ENCODE data around the gene PCGF3. TPM values are rescaled to one million over a fixed set of nuclear protein-coding genes. Genes with fewer than 3 reads are reported as not detected.
A peak's percentile ranks its signal among the peaks of the same experiment; 100 is the strongest.
"Not testable (repeated sequence)": the region's sequence is repeated elsewhere in the genome, so short reads cannot be mapped to it uniquely, and the experiment has no call there.

Gene PCGF3
- total RNA-seq, 1 donor from 2014 or later = 50.3 TPM

- intact Hi-C loops (cut with DNase I) = no loop called here
- ATAC-seq (no peak), DNase-seq (ENCODE audit: low spot score) (no peak)
These were observed 91.4 kb downstream of the PCGF3 start for GRCh38 chr4:797066-797465.

- ATAC-seq (no peak), DNase-seq (ENCODE audit: low spot score) (no peak)
- intact Hi-C loops (cut with DNase I) = no loop called here
These were observed 95.9 kb downstream of the PCGF3 start for GRCh38 chr4:801436-802124.

- intact Hi-C loops (cut with DNase I) = no loop called here
- DNase-seq (ENCODE audit: low spot score) = no peak
- ATAC-seq = no peak
These were observed 98.3 kb downstream of the PCGF3 start for GRCh38 chr4:803884-804283.

GRCh38 chr4:804804-805203 lies 99.2 kb downstream of the PCGF3 start:
- intact Hi-C loops (cut with DNase I) = no loop called here
- no peak for DNase-seq (ENCODE audit: low spot score)
- no peak for ATAC-seq

GRCh38 chr4:806979-807378 lies 101.3 kb downstream of the PCGF3 start:
- ATAC-seq; DNase-seq (ENCODE audit: low spot score); intact Hi-C loops (cut with DNase I): not testable (repeated sequence)

- DNase-seq (ENCODE audit: low spot score) = no peak
- ATAC-seq = no peak
- intact Hi-C loops (cut with DNase I) = no loop called here
These were observed 102.2 kb downstream of the PCGF3 start for GRCh38 chr4:807792-808191.

GRCh38 chr4:808860-809570 lies 103.4 kb downstream of the PCGF3 start:
- ATAC-seq (peak; percentile 17), DNase-seq (ENCODE audit: low spot score) (no peak)
- intact Hi-C loops (cut with DNase I) = no loop called here

DNA sequence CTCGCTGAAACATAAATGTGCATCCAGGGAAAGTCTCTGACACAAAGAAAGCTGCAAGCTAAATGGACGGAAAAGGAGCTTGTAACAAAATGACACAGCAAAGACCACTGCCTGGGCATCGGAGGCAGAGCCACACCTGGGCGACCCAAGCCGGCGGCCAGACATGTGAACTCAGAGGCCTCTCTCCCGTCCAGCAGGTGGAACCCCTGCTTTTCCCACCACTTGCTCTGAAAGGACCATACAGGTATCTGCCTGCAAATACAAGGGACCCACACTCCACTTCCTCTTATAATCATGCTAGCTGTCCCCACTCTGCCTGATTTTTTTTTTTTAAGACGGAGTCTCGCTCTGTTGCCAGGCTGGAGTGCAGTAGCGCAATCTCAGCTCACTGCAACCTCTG lies 108.3 kb downstream of the PCGF3 start:
- DNase-seq (ENCODE audit: low spot score) (no peak), ATAC-seq (no peak)
- intact Hi-C loops (cut with DNase I) = no loop called here

DNA sequence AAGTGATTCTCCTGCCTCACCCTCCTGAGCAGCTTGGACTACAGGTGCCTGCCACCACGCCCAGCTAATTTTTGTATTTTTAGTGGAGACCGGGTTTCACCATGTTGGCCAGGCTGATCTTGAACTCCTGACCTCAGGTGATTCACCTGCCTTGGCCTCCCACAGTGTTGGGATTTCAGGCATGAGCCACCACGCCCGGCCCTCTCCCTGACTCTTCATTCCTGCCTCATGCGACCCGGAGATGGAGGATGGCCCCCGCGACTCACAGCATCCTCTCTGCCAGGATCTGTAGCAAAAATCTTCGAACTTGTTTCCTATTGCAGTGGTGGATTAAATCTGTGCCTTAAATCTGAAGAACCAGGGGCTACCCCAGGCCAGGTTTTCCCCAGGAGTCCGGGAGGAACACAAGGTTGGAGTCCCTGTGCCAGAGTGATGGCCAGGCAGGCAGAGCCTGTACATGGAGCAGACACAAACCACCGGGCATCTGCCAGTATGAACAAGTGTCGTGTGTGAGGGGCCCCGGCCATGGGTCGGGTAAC lies 108.7 kb downstream of the PCGF3 start:
- ATAC-seq (no peak), DNase-seq (ENCODE audit: low spot score) (no peak)
- intact Hi-C loops (cut with DNase I) = no loop called here

DNA sequence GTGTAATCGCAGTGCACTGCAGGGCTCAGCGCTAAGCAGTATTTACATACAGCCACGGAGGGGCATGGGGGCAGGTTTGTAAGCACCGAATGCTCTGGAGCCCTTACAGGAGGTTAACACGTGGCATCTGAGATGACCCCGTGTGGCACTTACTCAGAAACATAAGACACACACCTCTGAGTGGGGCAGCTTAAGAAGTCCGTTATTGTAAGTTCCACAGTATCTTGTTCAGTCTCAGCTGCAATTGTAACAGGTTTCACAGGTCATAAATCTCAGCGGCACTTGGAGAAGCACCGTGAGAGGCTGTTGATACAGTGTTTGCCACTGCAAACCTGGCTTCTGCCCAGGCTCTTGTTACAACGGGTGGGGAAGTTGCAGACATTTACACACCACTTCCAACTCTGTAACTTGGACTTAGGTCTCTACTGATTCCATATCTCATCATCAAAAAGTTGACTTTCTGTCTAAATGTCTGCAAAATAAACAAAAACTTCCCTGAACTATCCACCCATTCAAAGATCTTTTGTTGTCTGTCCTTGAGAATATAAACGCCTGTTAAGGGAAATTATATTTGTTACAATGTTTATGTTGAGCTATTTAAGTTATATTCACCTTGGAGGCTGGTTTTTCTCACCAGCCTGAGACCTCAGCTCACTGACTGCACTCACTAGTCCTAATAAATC lies 110.0 kb downstream of the PCGF3 start:
- intact Hi-C loops (cut with DNase I) = no loop called here
- no peak for ATAC-seq
- DNase-seq (ENCODE audit: low spot score) = no peak

DNA sequence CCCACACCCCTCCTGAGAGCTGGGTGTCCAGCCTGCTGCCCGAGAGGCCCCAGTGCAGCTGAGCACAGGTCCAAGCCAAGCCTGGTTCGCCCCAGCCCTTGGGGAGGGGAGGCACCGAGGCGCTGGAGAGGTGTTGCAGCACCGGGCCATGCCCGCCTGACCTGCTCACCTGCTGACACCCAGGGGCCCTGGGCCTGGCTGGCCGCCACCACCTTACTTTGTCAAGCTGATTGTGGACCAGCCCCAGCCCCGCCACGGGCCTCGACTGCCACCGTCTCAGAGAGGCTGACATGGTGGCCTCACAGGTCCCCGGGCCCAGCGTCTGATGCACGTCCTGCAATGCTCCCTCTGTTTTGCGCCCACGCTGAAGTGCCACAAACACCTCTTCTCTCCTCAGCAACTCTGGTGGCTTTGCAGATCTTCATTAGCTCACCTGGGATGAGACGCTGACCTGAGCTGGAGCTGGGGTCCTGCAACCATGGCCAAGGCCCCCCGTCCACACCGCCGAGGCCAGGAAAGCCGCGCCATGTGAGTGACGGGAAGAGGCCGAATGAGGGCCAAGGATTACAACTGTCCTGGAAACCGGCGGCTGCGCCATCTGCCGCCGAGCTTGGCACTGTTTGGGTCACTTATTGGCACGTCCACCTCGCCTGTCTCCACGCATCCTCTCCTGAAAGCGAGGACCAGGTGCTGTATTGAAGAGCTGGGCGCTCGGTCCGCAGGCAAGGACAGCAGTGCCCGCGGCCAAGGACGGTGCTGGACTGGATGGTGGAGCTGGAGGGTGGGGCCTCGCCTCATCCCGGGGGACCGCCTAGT lies 112.7 kb downstream of the PCGF3 start:
- ATAC-seq = no peak
- no peak for DNase-seq (ENCODE audit: low spot score)
- intact Hi-C loops (cut with DNase I) = no loop called here

- DNase-seq (ENCODE audit: low spot score) = no peak
- ATAC-seq = no peak
- intact Hi-C loops (cut with DNase I) = loop anchor here (5.0 kb wide), 1 partner anchor 57 kb away; no protein-coding TSS in a partner anchor
These were observed 114.0 kb downstream of the PCGF3 start for GRCh38 chr4:819401-820229.

Other genes starting within 250 kb of the PCGF3 start
- gene ZNF721, start 206.7 kb upstream of the PCGF3 start, total RNA-seq = 39.1 TPM
- gene PIGG, start 206.6 kb upstream of the PCGF3 start, total RNA-seq = 59.6 TPM
- not detected for gene TMEM271, start 129.5 kb upstream of the PCGF3 start, total RNA-seq
- gene PDE6B, start 80.3 kb upstream of the PCGF3 start, total RNA-seq = 2.5 TPM
- gene ATP5ME, start 31.6 kb upstream of the PCGF3 start, total RNA-seq = 174 TPM
- gene MYL5, start 31.3 kb upstream of the PCGF3 start, total RNA-seq = 14.6 TPM
- gene SLC49A3, start 16.7 kb upstream of the PCGF3 start, total RNA-seq = 11.4 TPM
- gene CPLX1, start 120.3 kb downstream of the PCGF3 start, total RNA-seq = 11.6 TPM
- gene GAK, start 226.5 kb downstream of the PCGF3 start, total RNA-seq = 96.6 TPM
- gene TMEM175, start 226.6 kb downstream of the PCGF3 start, total RNA-seq = 26.8 TPM